ENCODE data around the gene SAP130.

The SAP130 gene

DNA sequence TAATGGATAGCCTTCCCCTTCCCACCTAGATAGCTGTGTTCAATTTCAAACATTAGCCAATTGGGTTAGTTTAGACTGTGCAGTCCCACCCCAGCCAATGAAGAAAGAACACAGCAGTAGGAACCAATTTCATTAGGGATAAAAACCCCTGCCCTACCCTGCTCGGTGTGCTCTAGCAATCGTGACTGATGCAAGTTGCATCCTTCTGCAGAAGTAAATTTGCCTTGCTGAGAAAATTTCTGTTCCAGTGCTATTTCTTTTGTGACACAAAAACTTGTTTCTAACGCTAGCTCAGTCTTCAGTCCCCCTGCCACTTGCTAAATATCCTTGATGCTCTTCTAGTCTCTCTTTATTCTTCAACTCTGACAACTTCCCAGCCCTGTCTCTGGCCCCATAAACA lies 15.2 kb upstream of the SAP130 start:
- Histone ChIP-seq H3K9me3 (ENCODE audit: control insufficient read depth, insufficient read depth, low read depth, low read length) (peaks cover 28% of the 10 kb centered on the region), H3K4me3 (ENCODE audit: low read depth, low read length) (no peak overlapping the region), H3K27ac (ENCODE audit: low read depth, low read length) (no peak overlapping the region), H3K36me3 (ENCODE audit: control insufficient read depth, insufficient read depth, low read length) (no peaks in the 10 kb centered on the region), H3K9ac (ENCODE audit: low read length) (no peak overlapping the region), H3K4me1 (ENCODE audit: control insufficient read depth, insufficient read depth, low read length) (no peaks in the 10 kb centered on the region), H3K27me3 (ENCODE audit: control insufficient read depth, insufficient read depth, low read length) (no peaks in the 10 kb centered on the region)

DNA sequence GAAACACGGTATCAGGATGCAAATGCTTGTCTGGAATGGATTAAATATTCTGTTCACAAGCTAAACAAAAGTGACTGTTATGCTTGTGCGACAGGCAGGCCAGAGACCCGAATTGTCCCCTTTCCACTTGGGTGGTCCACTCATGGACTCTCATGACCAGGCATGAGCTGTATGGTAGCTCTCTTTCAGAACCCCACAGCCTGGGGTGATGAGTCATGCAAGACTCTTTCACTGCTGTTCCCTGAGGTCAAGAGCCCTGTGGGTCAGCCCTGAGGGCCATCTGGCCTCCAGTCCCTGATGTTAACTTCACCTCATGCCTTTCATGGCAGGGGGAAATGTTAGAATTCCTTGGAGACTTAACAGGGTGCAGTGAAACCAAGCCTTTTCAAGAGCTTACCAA lies 13.7 kb upstream of the SAP130 start:
- Histone ChIP-seq H3K4me1 (ENCODE audit: control insufficient read depth, insufficient read depth, low read length) (no peaks in the 10 kb centered on the region), H3K4me3 (ENCODE audit: low read depth, low read length) (no peak overlapping the region), H3K36me3 (ENCODE audit: control insufficient read depth, insufficient read depth, low read length) (no peaks in the 10 kb centered on the region), H3K27me3 (ENCODE audit: control insufficient read depth, insufficient read depth, low read length) (no peaks in the 10 kb centered on the region), H3K27ac (ENCODE audit: low read depth, low read length) (no peak overlapping the region), H3K9me3 (ENCODE audit: control insufficient read depth, insufficient read depth, low read depth, low read length) (peaks cover 41% of the 10 kb centered on the region), H3K9ac (ENCODE audit: low read length) (no peak overlapping the region)

DNA sequence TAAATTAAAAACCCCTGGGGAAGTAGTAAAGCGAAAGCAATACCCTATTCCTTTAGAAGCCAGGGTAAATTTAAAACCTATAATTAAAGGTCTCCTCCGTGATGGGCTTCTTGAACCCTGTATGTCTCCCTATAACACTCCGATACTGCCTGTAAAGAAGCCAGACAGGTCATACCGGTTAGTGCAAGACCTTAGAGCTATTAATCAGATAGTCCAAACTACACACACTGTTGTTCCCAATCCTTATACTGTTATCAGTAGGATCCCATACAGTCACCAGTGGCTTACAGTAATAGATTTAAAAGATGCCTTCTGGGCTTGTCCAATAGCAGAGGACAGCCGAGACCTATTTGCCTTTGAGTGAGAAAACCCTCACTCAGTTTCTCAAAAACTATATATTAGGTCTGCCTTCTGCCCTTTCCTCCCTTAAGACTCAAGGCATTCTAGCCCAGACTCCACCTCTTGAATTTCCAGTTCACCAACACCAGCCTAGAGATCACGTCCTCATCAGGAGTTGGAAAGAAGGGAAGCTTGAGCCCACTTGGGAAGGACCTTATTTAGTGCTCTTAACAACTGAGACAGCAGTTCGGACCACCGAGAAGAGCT lies 12.4 kb upstream of the SAP130 start:
- Histone ChIP-seq H3K27me3 (ENCODE audit: control insufficient read depth, insufficient read depth, low read length) (no peaks in the 10 kb centered on the region), H3K4me3 (ENCODE audit: low read depth, low read length) (no peak overlapping the region), H3K9me3 (ENCODE audit: control insufficient read depth, insufficient read depth, low read depth, low read length) (peaks cover 50% of the 10 kb centered on the region), H3K9ac (ENCODE audit: low read length) (no peak overlapping the region), H3K36me3 (ENCODE audit: control insufficient read depth, insufficient read depth, low read length) (no peaks in the 10 kb centered on the region), H3K27ac (ENCODE audit: low read depth, low read length) (no peak overlapping the region), H3K4me1 (ENCODE audit: control insufficient read depth, insufficient read depth, low read length) (no peaks in the 10 kb centered on the region)

DNA sequence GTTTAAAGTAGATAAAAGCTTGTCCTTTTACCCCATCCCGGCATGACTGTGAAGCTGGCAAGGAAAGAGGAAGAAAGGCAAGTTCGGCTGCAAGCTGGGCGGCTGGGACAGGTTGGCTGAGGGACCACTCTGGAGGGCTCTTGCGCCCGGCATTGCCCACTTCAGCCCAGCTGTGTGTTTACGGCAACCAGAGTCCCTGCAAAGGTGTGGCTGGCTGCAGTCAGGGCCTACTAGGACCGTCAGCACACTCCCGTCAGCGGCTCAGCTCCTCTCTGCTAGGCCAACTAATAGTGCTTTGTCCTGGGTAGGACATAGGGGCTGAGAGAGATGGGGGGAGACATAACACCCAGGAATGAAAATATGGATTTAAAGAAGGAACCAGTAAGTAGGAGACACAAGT lies 11.7 kb upstream of the SAP130 start:
- H3K4me1 ChIP-seq (ENCODE audit: control insufficient read depth, insufficient read depth, low read length) = no peaks in the 10 kb centered on the region
- H3K27me3 ChIP-seq (ENCODE audit: control insufficient read depth, insufficient read depth, low read length) = no peaks in the 10 kb centered on the region
- no peak overlapping the region for H3K27ac ChIP-seq (ENCODE audit: low read depth, low read length)
- no peaks in the 10 kb centered on the region for H3K36me3 ChIP-seq (ENCODE audit: control insufficient read depth, insufficient read depth, low read length)
- H3K9me3 ChIP-seq (ENCODE audit: control insufficient read depth, insufficient read depth, low read depth, low read length) = peaks cover 53% of the 10 kb centered on the region
- no peak overlapping the region for H3K4me3 ChIP-seq (ENCODE audit: low read depth, low read length)
- H3K9ac ChIP-seq (ENCODE audit: low read length) = no peak overlapping the region

GRCh38 chr2:128038411-128038810 lies 10.6 kb upstream of the SAP130 start:
- Histone ChIP-seq H3K4me3 (ENCODE audit: low read depth, low read length) (no peak overlapping the region), H3K27me3 (ENCODE audit: control insufficient read depth, insufficient read depth, low read length) (no peaks in the 10 kb centered on the region), H3K36me3 (ENCODE audit: control insufficient read depth, insufficient read depth, low read length) (no peaks in the 10 kb centered on the region), H3K27ac (ENCODE audit: low read depth, low read length) (no peak overlapping the region), H3K9ac (ENCODE audit: low read length) (no peak overlapping the region), H3K4me1 (ENCODE audit: control insufficient read depth, insufficient read depth, low read length) (no peaks in the 10 kb centered on the region), H3K9me3 (ENCODE audit: control insufficient read depth, insufficient read depth, low read depth, low read length) (peaks cover 44% of the 10 kb centered on the region)

DNA sequence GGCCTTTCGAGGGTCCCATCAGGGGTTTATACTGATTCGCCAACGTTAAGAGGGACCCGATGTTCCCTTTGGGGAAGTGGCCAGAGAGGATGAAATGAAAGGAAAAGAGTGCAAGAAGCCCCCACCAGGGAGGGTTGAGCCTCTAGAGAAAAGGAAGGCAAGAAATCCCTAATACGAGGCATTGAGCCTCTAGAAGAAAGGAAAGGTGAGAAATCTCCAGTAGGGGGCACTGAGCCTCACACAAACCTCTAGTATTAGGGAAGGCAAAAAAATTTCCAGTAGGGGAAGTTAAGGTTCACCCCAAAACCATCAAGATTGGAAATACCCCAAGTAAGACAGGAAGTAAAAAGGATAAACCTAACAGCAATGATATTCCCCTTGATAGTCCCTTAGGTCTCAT lies 9.8 kb upstream of the SAP130 start:
- Histone ChIP-seq H3K27me3 (ENCODE audit: control insufficient read depth, insufficient read depth, low read length) (no peaks in the 10 kb centered on the region), H3K4me3 (ENCODE audit: low read depth, low read length) (no peak overlapping the region), H3K36me3 (ENCODE audit: control insufficient read depth, insufficient read depth, low read length) (no peaks in the 10 kb centered on the region), H3K9me3 (ENCODE audit: control insufficient read depth, insufficient read depth, low read depth, low read length) (peaks cover 43% of the 10 kb centered on the region), H3K27ac (ENCODE audit: low read depth, low read length) (no peak overlapping the region), H3K9ac (ENCODE audit: low read length) (no peak overlapping the region), H3K4me1 (ENCODE audit: control insufficient read depth, insufficient read depth, low read length) (no peaks in the 10 kb centered on the region)

DNA sequence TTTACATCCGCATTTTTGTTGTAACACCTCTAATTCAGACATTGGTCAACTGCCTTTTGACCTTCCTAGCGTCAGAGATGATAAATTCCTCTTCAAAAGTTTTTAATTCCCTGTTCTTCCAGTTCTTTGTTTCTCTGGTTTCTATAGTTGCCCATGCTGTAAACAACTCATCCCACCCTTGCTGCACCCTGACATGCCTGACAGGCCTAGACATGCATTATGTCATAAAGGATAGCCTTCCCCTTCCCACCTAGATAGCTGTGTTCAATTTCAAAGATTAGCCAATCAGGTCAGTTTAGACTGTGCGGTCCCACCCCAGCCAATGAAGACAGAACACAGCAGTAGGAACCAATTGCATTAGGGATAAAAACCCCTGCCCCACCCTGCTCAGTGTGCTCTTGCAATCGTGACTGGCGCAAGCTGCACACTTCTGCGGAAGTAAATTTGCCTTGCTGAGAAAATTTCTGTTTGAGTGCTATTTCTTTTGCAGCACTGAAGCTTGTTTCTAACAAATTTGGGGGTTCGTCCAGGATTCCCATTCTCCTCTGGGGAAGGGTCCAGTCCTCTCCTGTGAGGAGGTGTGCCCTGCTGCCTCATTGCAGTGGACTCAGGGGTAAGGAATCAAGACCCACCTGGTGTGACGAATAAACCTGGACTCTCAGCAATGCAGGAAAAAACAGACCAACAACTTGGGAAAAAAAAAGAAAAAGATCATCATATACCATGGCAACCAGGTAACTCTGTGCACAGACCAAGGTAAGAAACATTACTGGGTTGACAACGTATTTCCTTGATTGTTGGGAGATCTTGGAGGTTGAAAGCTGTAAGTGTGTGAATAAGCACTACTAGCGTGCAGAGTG lies 9.1 kb upstream of the SAP130 start:
- H3K36me3 ChIP-seq (ENCODE audit: control insufficient read depth, insufficient read depth, low read length) = no peaks in the 10 kb centered on the region
- peaks cover 45% of the 10 kb centered on the region for H3K9me3 ChIP-seq (ENCODE audit: control insufficient read depth, insufficient read depth, low read depth, low read length)
- no peak overlapping the region for H3K4me3 ChIP-seq (ENCODE audit: low read depth, low read length)
- no peaks in the 10 kb centered on the region for H3K4me1 ChIP-seq (ENCODE audit: control insufficient read depth, insufficient read depth, low read length)
- no peak overlapping the region for H3K9ac ChIP-seq (ENCODE audit: low read length)
- no peaks in the 10 kb centered on the region for H3K27me3 ChIP-seq (ENCODE audit: control insufficient read depth, insufficient read depth, low read length)
- H3K27ac ChIP-seq (ENCODE audit: low read depth, low read length) = no peak overlapping the region

- H3K36me3 ChIP-seq (ENCODE audit: control insufficient read depth, insufficient read depth, low read length) = no peaks in the 10 kb centered on the region
- H3K27me3 ChIP-seq (ENCODE audit: control insufficient read depth, insufficient read depth, low read length) = peaks cover 21% of the 10 kb centered on the region
- no peak overlapping the region for H3K9ac ChIP-seq (ENCODE audit: low read length)
- H3K4me1 ChIP-seq (ENCODE audit: control insufficient read depth, insufficient read depth, low read length) = no peaks in the 10 kb centered on the region
- peaks cover 30% of the 10 kb centered on the region for H3K9me3 ChIP-seq (ENCODE audit: control insufficient read depth, insufficient read depth, low read depth, low read length)
- H3K4me3 ChIP-seq (ENCODE audit: low read depth, low read length) = no peak overlapping the region
- no peak overlapping the region for H3K27ac ChIP-seq (ENCODE audit: low read depth, low read length)
Measured at GRCh38 chr2:128032092-128032491, 4.2 kb upstream of the SAP130 start.

DNA sequence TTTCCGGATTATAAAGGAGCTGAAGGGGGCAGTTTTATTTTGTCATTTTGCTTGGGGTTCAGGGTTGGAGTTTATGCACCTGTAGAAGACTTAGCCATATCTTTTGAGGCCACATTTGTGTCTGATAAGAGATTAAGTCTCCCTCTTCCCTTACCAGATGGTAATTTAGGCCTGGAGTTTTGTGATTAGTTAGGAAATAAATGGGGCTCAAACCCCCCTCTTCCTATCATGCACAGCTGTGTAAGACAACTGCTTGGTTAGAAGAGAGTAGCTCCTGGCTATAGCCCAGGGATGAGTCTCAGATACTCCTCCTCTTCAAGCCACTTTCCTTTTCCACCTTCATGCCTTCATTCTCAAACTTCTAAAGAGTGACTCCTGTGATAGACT lies 802 bp upstream of the SAP130 start:
- H3K27ac ChIP-seq (ENCODE audit: low read depth, low read length) = no peak overlapping the region
- H3K9ac ChIP-seq (ENCODE audit: low read length) = peak overlapping the region; percentile 3
- H3K4me3 ChIP-seq (ENCODE audit: low read depth, low read length) = peak overlapping the region; percentile 95
- no peaks in the 10 kb centered on the region for H3K4me1 ChIP-seq (ENCODE audit: control insufficient read depth, insufficient read depth, low read length)
- H3K27me3 ChIP-seq (ENCODE audit: control insufficient read depth, insufficient read depth, low read length) = peaks cover 21% of the 10 kb centered on the region
- H3K36me3 ChIP-seq (ENCODE audit: control insufficient read depth, insufficient read depth, low read length) = peaks cover 4% of the 10 kb centered on the region; the same call in 1 of the 2 replicates
- H3K9me3 ChIP-seq (ENCODE audit: control insufficient read depth, insufficient read depth, low read depth, low read length) = peaks cover 13% of the 10 kb centered on the region

DNA sequence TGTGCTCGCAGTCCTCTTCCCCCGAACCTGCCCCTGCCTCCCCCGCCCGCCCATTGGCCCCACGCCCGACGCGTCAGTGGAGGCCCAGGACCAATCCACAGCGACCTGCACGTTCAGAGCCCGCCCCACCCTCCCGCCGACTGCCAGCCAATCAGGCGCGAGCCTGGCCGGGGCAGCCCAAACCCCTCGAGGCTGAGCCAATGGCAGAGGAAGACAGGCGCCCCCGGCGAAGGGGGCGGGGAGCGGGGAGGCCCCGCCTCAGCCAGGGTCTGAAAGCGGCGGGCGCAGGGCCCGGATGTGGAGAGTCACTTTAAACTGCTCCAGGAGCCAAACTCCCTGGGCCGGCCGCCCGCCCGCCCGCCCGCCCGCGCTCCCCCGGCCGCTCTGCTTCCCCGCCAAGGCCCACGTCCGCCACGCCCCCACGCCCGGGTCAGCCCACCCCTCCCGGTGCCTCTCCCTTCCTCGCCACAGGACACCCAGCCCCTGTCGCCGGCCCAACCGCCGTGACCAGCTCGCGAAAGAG lies 520 bp downstream of the SAP130 start:
- Histone ChIP-seq H3K9ac (ENCODE audit: low read length) (peak overlapping the region; percentile 88), H3K27ac (ENCODE audit: low read depth, low read length) (peak overlapping the region; percentile 88)

More for the DNA sequence above, 520 bp downstream of the SAP130 start:
- no peaks in the 10 kb centered on the region for H3K4me1 ChIP-seq (ENCODE audit: control insufficient read depth, insufficient read depth, low read length)
- peak overlapping the region; percentile 95 for H3K4me3 ChIP-seq (ENCODE audit: low read depth, low read length)
- peaks cover 11% of the 10 kb centered on the region for H3K36me3 ChIP-seq (ENCODE audit: control insufficient read depth, insufficient read depth, low read length)
- peaks cover 4% of the 10 kb centered on the region for H3K9me3 ChIP-seq (ENCODE audit: control insufficient read depth, insufficient read depth, low read depth, low read length)
- peaks cover 21% of the 10 kb centered on the region for H3K27me3 ChIP-seq (ENCODE audit: control insufficient read depth, insufficient read depth, low read length)

All from HUES6 (cell line).